WTC11 (cell line): ENCODE data around the gene LYPD1. TPM values are rescaled to one million over a fixed set of nuclear protein-coding genes. Genes with fewer than 3 reads are reported as not detected.

Experiments
- ATAC-seq: fragments of 200-7000 bp; cut with Tn5 transposase; 2 replicates; pipeline ENCODE4 v1.10.0; 2021; ENCODE audit warnings: mild to moderate bottlenecking, moderate library complexity
- CTCF ChIA-PET: fragments of 300-600 bp; sonication (Branson Sonifier 250); formaldehyde crosslinking; loops from one replicate; lab custom pipeline; 2021; ENCODE audit warnings: antibody characterized with exemption; lab: Charles Lee
- POLR2A ChIA-PET: fragments of 350-600 bp; sonication (Branson Sonifier 250); formaldehyde crosslinking; loops from one replicate; lab custom pipeline; 2021; ENCODE audit warnings: antibody characterized with exemption; lab: Charles Lee
- DNase-seq: peaks from one replicate; pipeline ENCODE4 v3.0.0; 2021; ENCODE audit warnings: low spot score
- H3K27ac Mint-ChIP-seq: 2 replicates; pipeline ENCODE4 v1.8.0; 2021; ENCODE audit warnings: mixed read lengths
- H3K27me3 Mint-ChIP-seq: 2 replicates; pipeline ENCODE4 v1.8.0; 2021; ENCODE audit warnings: low read depth, mild to moderate bottlenecking, moderate library complexity, mixed read lengths
- H3K36me3 Mint-ChIP-seq: 2 replicates; pipeline ENCODE4 v1.8.0; 2021; ENCODE audit warnings: mixed read lengths
- H3K4me1 Mint-ChIP-seq: 2 replicates; pipeline ENCODE4 v1.8.0; 2022; ENCODE audit warnings: mixed read lengths
- H3K4me3 Mint-ChIP-seq: 2 replicates; pipeline ENCODE4 v1.8.0; 2021; ENCODE audit warnings: mild to moderate bottlenecking, moderate library complexity, mixed read lengths
- H3K9me3 Mint-ChIP-seq: 2 replicates; pipeline ENCODE4 v1.8.0; 2021; ENCODE audit warnings: mixed read lengths
- FOXJ3 ChIP-seq: sonication (generic); formaldehyde crosslinking; IDR thresholded peaks from 2 replicates; pipeline ENCODE4 v1.9.0; 2021; ENCODE audit warnings: missing genetic modification reagents, mild to moderate bottlenecking, borderline replicate concordance
- IRF2 ChIP-seq: sonication (generic); formaldehyde crosslinking; IDR thresholded peaks from 2 replicates; pipeline ENCODE4 v1.8.0; 2022; ENCODE audit warnings: low read depth, missing genetic modification reagents, borderline replicate concordance
- NR1H2 ChIP-seq: sonication (generic); formaldehyde crosslinking; IDR thresholded peaks from 2 replicates; pipeline ENCODE4 v1.9.0; 2021; ENCODE audit warnings: mild to moderate bottlenecking, moderate library complexity, missing genetic modification reagents
- NR3C1 ChIP-seq: sonication (generic); formaldehyde crosslinking; conservative IDR thresholded peaks from 2 replicates; pipeline ENCODE4 v1.8.1; 2023; ENCODE audit warnings: low read depth, mild to moderate bottlenecking, missing genetic modification reagents
- SMAD4 ChIP-seq: sonication (generic); formaldehyde crosslinking; IDR thresholded peaks from 2 replicates; pipeline ENCODE4 v1.8.0; 2022; ENCODE audit warnings: mild to moderate bottlenecking, missing genetic modification reagents
- TP53 ChIP-seq: sonication (generic); formaldehyde crosslinking; IDR thresholded peaks from 2 replicates; pipeline ENCODE4 v1.8.1; 2023; ENCODE audit warnings: mild to moderate bottlenecking, missing genetic modification reagents
- ZNF232 ChIP-seq: sonication (generic); formaldehyde crosslinking; IDR thresholded peaks from 2 replicates; pipeline ENCODE4 v1.8.0; 2022; ENCODE audit warnings: mild to moderate bottlenecking, missing genetic modification reagents
- ZNF396 ChIP-seq: fragments of 250-450 bp; sonication (Bioruptor Pico); IDR thresholded peaks from 2 replicates; pipeline ENCODE4 v1.8.0; 2021; ENCODE audit warnings: mild to moderate bottlenecking, moderate library complexity, borderline replicate concordance
- ZNF416 ChIP-seq: fragments of 250-450 bp; sonication (Bioruptor Pico); IDR thresholded peaks from 2 replicates; pipeline ENCODE4 v1.9.0; 2021; ENCODE audit warnings: mild to moderate bottlenecking, inconsistent platforms
- total RNA-seq: library from RNA; stranded (reverse); gene quantifications from 3 replicates; pipeline ENCODE4 v1.2.3, GENCODE V29; 2021
- TF ChIP-seq, protein P1 (sequence below): sonication (generic); formaldehyde crosslinking; IDR thresholded peaks from 2 replicates; pipeline ENCODE4 v1.8.1; 2023; ENCODE audit warnings: mild to moderate bottlenecking, missing genetic modification reagents
- TF ChIP-seq, protein P2 (sequence below): fragments of 250-450 bp; sonication (Bioruptor Pico); IDR thresholded peaks from 2 replicates; pipeline ENCODE4 v1.9.0; 2021; ENCODE audit warnings: mild to moderate bottlenecking
- TF ChIP-seq, protein P3 (sequence below): sonication (generic); formaldehyde crosslinking; IDR thresholded peaks from 2 replicates; pipeline ENCODE4 v1.8.0; 2023; ENCODE audit warnings: mild to moderate bottlenecking, missing genetic modification reagents
- TF ChIP-seq, protein P4 (sequence below): fragments of 200-600 bp; IDR thresholded peaks from 2 replicates; pipeline ENCODE4 v1.8.0; 2022; ENCODE audit warnings: antibody characterized with exemption
- TF ChIP-seq, protein P5 (sequence below): sonication (generic); formaldehyde crosslinking; conservative IDR thresholded peaks from 2 replicates; pipeline ENCODE4 v1.8.1; 2023; ENCODE audit warnings: mild to moderate bottlenecking, low read depth, missing genetic modification reagents, moderate library complexity
- TF ChIP-seq, protein P6 (sequence below): sonication (generic); formaldehyde crosslinking; IDR thresholded peaks from 2 replicates; pipeline ENCODE4 v1.8.0; 2022; ENCODE audit warnings: mild to moderate bottlenecking, missing genetic modification reagents
- TF ChIP-seq, protein P7 (sequence below): sonication (generic); formaldehyde crosslinking; conservative IDR thresholded peaks from 2 replicates; pipeline ENCODE4 v1.8.1; 2022; ENCODE audit warnings: mild to moderate bottlenecking, missing genetic modification reagents
- TF ChIP-seq, protein P8 (sequence below): sonication (generic); formaldehyde crosslinking; IDR thresholded peaks from 2 replicates; pipeline ENCODE4 v1.8.0; 2022; ENCODE audit warnings: mild to moderate bottlenecking, missing genetic modification reagents
- TF ChIP-seq, protein P9 (sequence below): fragments of 250-450 bp; sonication (Bioruptor Pico); IDR thresholded peaks from 2 replicates; pipeline ENCODE4 v1.9.0; 2021; ENCODE audit warnings: mild to moderate bottlenecking

The LYPD1 gene
- total RNA-seq, 1 experiment from 2014 or later: 2.8 TPM

DNA sequence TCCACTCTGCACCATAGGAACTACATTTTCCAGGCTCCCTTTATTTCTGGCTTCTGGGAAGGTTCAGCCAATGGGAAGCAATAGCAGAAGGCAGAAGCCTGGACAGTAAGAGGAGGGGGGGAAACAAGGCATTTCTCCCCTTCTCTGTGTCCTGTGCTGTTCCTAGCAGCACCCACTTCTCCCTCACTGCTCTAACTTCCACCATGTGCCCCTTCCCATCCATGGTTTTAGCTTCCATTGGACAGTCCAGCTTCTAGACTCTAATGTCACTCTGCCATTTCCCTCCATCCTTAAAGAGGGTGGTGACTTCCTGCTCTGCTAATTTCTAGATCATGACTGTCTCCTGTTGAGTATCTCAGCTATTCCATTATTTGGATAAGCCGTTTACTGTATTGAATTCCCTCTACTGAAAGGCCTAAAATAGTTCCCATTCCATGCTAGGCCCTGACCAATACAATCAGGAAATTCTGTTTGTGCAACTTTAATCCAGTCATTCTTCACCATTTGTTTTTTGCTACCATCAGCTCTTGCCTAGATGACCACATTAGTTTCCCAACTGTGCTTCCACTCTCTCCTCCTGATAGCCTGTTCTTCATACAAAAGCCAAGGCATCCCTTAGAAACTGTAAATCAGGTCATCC lies 20.8 kb upstream of the LYPD1 start:
- peaks cover 13% of the 10 kb centered on the region for H3K9me3 Mint-ChIP-seq

DNA sequence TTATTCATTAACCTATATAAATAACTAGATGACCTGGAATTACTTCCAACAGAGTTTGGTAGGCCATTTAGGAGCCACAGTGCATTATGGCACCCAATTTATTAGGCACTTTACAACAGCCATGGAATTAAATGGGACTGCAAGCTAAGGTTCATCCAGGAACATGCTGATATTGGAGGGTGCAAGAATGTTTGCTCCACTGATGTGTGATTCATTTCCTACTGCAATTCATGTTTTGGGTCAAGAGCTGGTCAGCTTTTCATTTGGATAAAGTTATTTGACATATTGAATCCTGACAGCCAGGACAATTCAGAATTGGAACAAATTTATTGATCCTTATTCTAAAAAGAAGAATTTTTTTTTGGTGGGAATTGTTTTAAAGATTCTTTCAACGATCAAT lies 11.8 kb upstream of the LYPD1 start:
- H3K4me3 Mint-ChIP-seq: no peak overlapping the region
- no peak overlapping the region for H3K27ac Mint-ChIP-seq
- no peak for ATAC-seq
- ChIA-PET POLR2A (no interaction called here), CTCF (no interaction called here)
- DNase-seq: no peak
- H3K36me3 Mint-ChIP-seq: no peaks in the 10 kb centered on the region
- no peaks in the 10 kb centered on the region for H3K9me3 Mint-ChIP-seq
- H3K4me1 Mint-ChIP-seq: no peaks in the 10 kb centered on the region
- peaks cover 36% of the 10 kb centered on the region for H3K27me3 Mint-ChIP-seq
- no peak for TF ChIP-seq IRF2 (CRISPR knock-in tag)
- no peak for TF ChIP-seq NR1H2 (CRISPR knock-in tag)
- TF ChIP-seq, protein P1, sequence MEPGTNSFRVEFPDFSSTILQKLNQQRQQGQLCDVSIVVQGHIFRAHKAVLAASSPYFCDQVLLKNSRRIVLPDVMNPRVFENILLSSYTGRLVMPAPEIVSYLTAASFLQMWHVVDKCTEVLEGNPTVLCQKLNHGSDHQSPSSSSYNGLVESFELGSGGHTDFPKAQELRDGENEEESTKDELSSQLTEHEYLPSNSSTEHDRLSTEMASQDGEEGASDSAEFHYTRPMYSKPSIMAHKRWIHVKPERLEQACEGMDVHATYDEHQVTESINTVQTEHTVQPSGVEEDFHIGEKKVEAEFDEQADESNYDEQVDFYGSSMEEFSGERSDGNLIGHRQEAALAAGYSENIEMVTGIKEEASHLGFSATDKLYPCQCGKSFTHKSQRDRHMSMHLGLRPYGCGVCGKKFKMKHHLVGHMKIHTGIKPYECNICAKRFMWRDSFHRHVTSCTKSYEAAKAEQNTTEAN (CRISPR knock-in tag): no peak
- TF ChIP-seq ZNF232 (CRISPR knock-in tag): no peak
- no peak for TF ChIP-seq TP53 (CRISPR knock-in tag)
- TF ChIP-seq, protein P2, sequence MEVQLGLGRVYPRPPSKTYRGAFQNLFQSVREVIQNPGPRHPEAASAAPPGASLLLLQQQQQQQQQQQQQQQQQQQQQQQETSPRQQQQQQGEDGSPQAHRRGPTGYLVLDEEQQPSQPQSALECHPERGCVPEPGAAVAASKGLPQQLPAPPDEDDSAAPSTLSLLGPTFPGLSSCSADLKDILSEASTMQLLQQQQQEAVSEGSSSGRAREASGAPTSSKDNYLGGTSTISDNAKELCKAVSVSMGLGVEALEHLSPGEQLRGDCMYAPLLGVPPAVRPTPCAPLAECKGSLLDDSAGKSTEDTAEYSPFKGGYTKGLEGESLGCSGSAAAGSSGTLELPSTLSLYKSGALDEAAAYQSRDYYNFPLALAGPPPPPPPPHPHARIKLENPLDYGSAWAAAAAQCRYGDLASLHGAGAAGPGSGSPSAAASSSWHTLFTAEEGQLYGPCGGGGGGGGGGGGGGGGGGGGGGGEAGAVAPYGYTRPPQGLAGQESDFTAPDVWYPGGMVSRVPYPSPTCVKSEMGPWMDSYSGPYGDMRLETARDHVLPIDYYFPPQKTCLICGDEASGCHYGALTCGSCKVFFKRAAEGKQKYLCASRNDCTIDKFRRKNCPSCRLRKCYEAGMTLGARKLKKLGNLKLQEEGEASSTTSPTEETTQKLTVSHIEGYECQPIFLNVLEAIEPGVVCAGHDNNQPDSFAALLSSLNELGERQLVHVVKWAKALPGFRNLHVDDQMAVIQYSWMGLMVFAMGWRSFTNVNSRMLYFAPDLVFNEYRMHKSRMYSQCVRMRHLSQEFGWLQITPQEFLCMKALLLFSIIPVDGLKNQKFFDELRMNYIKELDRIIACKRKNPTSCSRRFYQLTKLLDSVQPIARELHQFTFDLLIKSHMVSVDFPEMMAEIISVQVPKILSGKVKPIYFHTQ: no peak
- TF ChIP-seq ZNF396 (CRISPR knock-in tag): no peak

More for the DNA sequence above, 20.8 kb upstream of the LYPD1 start:
- DNase-seq (no peak), ATAC-seq (no peak)
- POLR2A ChIA-PET: no interaction called here
- CTCF ChIA-PET: no interaction called here
- H3K36me3 Mint-ChIP-seq: no peaks in the 10 kb centered on the region
- no peaks in the 10 kb centered on the region for H3K27me3 Mint-ChIP-seq
- H3K4me3 Mint-ChIP-seq: no peak overlapping the region
- no peak overlapping the region for H3K27ac Mint-ChIP-seq
- TF ChIP-seq, protein P3, sequence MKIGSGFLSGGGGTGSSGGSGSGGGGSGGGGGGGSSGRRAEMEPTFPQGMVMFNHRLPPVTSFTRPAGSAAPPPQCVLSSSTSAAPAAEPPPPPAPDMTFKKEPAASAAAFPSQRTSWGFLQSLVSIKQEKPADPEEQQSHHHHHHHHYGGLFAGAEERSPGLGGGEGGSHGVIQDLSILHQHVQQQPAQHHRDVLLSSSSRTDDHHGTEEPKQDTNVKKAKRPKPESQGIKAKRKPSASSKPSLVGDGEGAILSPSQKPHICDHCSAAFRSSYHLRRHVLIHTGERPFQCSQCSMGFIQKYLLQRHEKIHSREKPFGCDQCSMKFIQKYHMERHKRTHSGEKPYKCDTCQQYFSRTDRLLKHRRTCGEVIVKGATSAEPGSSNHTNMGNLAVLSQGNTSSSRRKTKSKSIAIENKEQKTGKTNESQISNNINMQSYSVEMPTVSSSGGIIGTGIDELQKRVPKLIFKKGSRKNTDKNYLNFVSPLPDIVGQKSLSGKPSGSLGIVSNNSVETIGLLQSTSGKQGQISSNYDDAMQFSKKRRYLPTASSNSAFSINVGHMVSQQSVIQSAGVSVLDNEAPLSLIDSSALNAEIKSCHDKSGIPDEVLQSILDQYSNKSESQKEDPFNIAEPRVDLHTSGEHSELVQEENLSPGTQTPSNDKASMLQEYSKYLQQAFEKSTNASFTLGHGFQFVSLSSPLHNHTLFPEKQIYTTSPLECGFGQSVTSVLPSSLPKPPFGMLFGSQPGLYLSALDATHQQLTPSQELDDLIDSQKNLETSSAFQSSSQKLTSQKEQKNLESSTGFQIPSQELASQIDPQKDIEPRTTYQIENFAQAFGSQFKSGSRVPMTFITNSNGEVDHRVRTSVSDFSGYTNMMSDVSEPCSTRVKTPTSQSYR (CRISPR knock-in tag): no peak
- TF ChIP-seq, protein P4, sequence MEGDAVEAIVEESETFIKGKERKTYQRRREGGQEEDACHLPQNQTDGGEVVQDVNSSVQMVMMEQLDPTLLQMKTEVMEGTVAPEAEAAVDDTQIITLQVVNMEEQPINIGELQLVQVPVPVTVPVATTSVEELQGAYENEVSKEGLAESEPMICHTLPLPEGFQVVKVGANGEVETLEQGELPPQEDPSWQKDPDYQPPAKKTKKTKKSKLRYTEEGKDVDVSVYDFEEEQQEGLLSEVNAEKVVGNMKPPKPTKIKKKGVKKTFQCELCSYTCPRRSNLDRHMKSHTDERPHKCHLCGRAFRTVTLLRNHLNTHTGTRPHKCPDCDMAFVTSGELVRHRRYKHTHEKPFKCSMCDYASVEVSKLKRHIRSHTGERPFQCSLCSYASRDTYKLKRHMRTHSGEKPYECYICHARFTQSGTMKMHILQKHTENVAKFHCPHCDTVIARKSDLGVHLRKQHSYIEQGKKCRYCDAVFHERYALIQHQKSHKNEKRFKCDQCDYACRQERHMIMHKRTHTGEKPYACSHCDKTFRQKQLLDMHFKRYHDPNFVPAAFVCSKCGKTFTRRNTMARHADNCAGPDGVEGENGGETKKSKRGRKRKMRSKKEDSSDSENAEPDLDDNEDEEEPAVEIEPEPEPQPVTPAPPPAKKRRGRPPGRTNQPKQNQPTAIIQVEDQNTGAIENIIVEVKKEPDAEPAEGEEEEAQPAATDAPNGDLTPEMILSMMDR: no peak
- TF ChIP-seq ZNF232 (CRISPR knock-in tag) (no peak), SMAD4 (CRISPR knock-in tag) (no peak), ZNF416 (CRISPR knock-in tag) (no peak), FOXJ3 (CRISPR knock-in tag) (no peak), NR3C1 (CRISPR knock-in tag) (no peak)
- TF ChIP-seq, protein P5, sequence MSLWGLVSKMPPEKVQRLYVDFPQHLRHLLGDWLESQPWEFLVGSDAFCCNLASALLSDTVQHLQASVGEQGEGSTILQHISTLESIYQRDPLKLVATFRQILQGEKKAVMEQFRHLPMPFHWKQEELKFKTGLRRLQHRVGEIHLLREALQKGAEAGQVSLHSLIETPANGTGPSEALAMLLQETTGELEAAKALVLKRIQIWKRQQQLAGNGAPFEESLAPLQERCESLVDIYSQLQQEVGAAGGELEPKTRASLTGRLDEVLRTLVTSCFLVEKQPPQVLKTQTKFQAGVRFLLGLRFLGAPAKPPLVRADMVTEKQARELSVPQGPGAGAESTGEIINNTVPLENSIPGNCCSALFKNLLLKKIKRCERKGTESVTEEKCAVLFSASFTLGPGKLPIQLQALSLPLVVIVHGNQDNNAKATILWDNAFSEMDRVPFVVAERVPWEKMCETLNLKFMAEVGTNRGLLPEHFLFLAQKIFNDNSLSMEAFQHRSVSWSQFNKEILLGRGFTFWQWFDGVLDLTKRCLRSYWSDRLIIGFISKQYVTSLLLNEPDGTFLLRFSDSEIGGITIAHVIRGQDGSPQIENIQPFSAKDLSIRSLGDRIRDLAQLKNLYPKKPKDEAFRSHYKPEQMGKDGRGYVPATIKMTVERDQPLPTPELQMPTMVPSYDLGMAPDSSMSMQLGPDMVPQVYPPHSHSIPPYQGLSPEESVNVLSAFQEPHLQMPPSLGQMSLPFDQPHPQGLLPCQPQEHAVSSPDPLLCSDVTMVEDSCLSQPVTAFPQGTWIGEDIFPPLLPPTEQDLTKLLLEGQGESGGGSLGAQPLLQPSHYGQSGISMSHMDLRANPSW (CRISPR knock-in tag): no peak
- TF ChIP-seq, protein P6, sequence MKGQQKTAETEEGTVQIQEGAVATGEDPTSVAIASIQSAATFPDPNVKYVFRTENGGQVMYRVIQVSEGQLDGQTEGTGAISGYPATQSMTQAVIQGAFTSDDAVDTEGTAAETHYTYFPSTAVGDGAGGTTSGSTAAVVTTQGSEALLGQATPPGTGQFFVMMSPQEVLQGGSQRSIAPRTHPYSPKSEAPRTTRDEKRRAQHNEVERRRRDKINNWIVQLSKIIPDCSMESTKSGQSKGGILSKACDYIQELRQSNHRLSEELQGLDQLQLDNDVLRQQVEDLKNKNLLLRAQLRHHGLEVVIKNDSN (CRISPR knock-in tag): no peak
- TF ChIP-seq, protein P7, sequence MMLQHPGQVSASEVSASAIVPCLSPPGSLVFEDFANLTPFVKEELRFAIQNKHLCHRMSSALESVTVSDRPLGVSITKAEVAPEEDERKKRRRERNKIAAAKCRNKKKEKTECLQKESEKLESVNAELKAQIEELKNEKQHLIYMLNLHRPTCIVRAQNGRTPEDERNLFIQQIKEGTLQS (CRISPR knock-in tag): no peak
- TF ChIP-seq, protein P8, sequence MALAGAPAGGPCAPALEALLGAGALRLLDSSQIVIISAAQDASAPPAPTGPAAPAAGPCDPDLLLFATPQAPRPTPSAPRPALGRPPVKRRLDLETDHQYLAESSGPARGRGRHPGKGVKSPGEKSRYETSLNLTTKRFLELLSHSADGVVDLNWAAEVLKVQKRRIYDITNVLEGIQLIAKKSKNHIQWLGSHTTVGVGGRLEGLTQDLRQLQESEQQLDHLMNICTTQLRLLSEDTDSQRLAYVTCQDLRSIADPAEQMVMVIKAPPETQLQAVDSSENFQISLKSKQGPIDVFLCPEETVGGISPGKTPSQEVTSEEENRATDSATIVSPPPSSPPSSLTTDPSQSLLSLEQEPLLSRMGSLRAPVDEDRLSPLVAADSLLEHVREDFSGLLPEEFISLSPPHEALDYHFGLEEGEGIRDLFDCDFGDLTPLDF (CRISPR knock-in tag): no peak
- TF ChIP-seq, protein P9, sequence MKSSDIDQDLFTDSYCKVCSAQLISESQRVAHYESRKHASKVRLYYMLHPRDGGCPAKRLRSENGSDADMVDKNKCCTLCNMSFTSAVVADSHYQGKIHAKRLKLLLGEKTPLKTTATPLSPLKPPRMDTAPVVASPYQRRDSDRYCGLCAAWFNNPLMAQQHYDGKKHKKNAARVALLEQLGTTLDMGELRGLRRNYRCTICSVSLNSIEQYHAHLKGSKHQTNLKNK (CRISPR knock-in tag): no peak
- TF ChIP-seq, all 79 proteins: peak for 0
- peaks cover 11% of the 10 kb centered on the region for H3K4me1 Mint-ChIP-seq
